ENCODE results near the gene PICALM. TPM values are rescaled to one million over a fixed set of nuclear protein-coding genes. Genes with fewer than 3 reads are reported as not detected.

Gene PICALM
- total RNA-seq, 1 donor from 2014 or later, result 150 TPM

DNA sequence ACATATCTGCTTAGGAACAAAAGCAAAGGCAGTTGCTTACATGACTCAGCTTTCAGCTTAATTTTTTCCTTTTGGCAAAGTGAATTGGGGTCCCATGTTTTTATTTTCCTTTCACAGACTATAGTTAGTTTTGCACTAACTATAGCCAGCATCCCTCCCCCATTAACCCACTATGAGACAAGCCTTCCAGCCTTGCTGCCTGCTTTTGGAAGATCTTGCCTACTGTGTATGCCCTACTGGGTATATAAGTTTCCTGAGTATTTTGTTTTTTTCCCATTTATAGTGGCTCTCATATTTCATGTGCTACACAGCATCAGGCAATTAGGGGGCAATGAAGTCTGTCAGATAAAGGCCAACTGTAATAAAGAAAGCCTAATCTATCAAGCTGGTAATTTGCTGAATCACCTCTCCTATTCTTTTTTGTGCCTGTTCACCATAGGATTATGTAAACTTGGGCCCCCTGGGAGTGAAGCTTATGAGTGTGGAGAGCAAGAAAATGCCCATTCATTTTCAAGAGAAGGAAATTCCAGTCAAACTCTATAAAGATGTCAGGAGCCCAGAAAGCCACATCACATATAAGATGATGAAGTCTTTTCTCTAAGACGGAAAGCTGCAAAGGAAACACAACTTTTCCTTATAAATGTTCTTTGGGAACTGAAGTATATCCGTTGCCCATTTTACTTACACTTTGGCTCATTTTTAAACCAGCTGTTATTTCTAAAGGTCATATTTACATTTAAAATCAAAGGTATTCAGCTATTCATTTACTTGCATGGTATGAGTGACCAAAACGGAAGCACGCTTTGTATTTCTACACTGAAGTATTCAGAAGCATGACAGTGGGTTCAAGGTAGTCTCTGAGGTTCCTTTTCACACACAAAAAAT, 149.7 kb downstream of the PICALM start:
- Mint-ChIP-seq H3K27me3 (ENCODE audit: low read depth) (no peaks in the 10 kb centered on the region), H3K4me1 (peaks cover 3% of the 10 kb centered on the region), H3K36me3 (no peaks in the 10 kb centered on the region), H3K9me3 (peaks cover 9% of the 10 kb centered on the region), H3K27ac (no peak overlapping the region), H3K4me3 (no peak overlapping the region)
- TF ChIP-seq, protein P1, sequence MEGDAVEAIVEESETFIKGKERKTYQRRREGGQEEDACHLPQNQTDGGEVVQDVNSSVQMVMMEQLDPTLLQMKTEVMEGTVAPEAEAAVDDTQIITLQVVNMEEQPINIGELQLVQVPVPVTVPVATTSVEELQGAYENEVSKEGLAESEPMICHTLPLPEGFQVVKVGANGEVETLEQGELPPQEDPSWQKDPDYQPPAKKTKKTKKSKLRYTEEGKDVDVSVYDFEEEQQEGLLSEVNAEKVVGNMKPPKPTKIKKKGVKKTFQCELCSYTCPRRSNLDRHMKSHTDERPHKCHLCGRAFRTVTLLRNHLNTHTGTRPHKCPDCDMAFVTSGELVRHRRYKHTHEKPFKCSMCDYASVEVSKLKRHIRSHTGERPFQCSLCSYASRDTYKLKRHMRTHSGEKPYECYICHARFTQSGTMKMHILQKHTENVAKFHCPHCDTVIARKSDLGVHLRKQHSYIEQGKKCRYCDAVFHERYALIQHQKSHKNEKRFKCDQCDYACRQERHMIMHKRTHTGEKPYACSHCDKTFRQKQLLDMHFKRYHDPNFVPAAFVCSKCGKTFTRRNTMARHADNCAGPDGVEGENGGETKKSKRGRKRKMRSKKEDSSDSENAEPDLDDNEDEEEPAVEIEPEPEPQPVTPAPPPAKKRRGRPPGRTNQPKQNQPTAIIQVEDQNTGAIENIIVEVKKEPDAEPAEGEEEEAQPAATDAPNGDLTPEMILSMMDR (IDR thresholded peaks at IDR 0.05; ENCODE audit: unreplicated experiment), result no peak
- DNase-seq (ENCODE audit: low spot score in 2 of 2, unreplicated experiment in 2 of 2), result no peak

DNA sequence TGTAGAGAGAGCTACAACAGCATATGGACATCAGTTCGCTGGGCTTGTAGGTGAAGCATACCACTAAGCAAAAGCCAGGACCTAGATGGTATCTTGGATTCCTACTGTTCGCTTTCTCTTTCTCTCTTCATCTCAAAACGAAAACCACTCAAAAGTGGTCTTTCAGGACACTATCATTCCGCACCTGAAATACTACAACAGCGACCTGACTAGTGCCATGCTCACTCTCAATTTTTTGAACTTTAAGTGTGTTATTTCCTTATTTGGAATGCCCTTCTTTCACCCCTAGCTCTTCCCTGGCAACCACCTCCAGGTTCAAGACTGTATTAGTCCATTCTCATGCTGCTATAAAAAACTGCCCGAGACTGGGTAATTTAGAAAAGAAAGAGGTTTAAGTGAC, 154.5 kb downstream of the PICALM start:
- no peak overlapping the region for H3K27ac Mint-ChIP-seq
- no peak for DNase-seq (ENCODE audit: low spot score in 2 of 2, unreplicated experiment in 2 of 2)
- H3K4me1 Mint-ChIP-seq, result peaks cover 3% of the 10 kb centered on the region
- H3K4me3 Mint-ChIP-seq, result no peak overlapping the region
- no peaks in the 10 kb centered on the region for H3K36me3 Mint-ChIP-seq
- H3K27me3 Mint-ChIP-seq (ENCODE audit: low read depth), result no peaks in the 10 kb centered on the region
- TF ChIP-seq, protein P1 (IDR thresholded peaks at IDR 0.05; ENCODE audit: unreplicated experiment), result no peak
- H3K9me3 Mint-ChIP-seq, result peaks cover 9% of the 10 kb centered on the region

DNA sequence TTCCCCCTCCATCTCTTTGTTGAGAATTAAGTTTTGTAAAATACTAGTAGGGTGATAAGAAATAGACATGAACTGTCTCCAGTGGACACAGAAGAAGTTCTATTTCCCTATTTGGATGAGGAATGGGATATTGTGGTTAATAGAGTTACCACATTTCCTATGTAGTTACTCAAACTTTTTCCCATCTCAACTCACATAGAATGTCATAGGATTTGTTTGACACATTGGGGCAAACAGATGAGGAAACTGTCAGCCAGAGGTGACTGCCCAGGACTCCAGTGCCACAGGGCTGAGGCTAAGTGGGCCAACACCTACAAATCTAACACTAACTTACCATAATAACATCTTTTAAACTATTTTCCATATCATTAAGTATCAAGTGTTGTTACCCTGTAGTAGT, 155.4 kb downstream of the PICALM start:
- no peak overlapping the region for H3K4me3 Mint-ChIP-seq
- H3K4me1 Mint-ChIP-seq, result no peaks in the 10 kb centered on the region
- TF ChIP-seq, protein P1 (IDR thresholded peaks at IDR 0.05; ENCODE audit: unreplicated experiment), result no peak
- H3K36me3 Mint-ChIP-seq, result no peaks in the 10 kb centered on the region
- no peak for DNase-seq (ENCODE audit: low spot score in 2 of 2, unreplicated experiment in 2 of 2)
- H3K27ac Mint-ChIP-seq, result no peak overlapping the region
- peaks cover 9% of the 10 kb centered on the region for H3K9me3 Mint-ChIP-seq
- H3K27me3 Mint-ChIP-seq (ENCODE audit: low read depth), result no peaks in the 10 kb centered on the region

DNA sequence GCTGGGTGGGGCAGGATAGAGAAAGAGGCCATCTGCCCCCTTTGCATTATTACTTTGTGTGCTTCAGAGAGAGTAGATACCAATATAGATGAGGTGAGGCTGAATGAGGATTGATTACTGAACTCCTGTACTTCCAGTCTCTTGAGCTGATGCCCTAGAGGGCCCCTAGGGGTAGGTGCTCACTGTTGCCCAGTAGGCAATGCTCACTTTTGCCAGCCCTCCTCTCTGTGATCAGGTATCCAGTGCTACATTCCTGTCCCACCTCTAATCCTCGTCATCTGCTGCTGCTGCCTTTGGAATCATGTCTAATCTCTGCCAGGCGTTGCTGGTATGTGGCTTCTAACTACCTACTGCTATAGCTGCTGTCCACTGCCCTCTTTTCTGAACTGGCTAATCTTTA, 156.5 kb downstream of the PICALM start:
- DNase-seq (ENCODE audit: low spot score in 2 of 2, unreplicated experiment in 2 of 2), result no peak
- no peak overlapping the region for H3K4me3 Mint-ChIP-seq
- no peaks in the 10 kb centered on the region for H3K36me3 Mint-ChIP-seq
- no peak overlapping the region for H3K27ac Mint-ChIP-seq
- no peaks in the 10 kb centered on the region for H3K4me1 Mint-ChIP-seq
- peaks cover 9% of the 10 kb centered on the region for H3K9me3 Mint-ChIP-seq
- TF ChIP-seq, protein P1 (IDR thresholded peaks at IDR 0.05; ENCODE audit: unreplicated experiment), result no peak
- no peaks in the 10 kb centered on the region for H3K27me3 Mint-ChIP-seq (ENCODE audit: low read depth)

Other genes starting within 250 kb of the PICALM start
- not detected in 3 replicates for gene CCDC83, start 213.7 kb downstream of the PICALM start, total RNA-seq
- 30.5 to 32.4 TPM (median 30.6 TPM) in 3 replicates for gene EED, start 175.7 kb upstream of the PICALM start, total RNA-seq
- 38.0 to 43.4 TPM (median 39.5 TPM) in 3 replicates for gene HIKESHI, start 233.2 kb upstream of the PICALM start, total RNA-seq

Data from mesothelial cell of epicardium (in vitro differentiated cells).